ENCODE data around the gene ARHGAP6.

GRCh38 chrX:11380187-11380844, 285.4 kb downstream of the ARHGAP6 start:
- TF ChIP-seq CHD2 (IDR thresholded peaks at IDR 0.05; ENCODE audit: low read length, partially characterized antibody) (no peak), BCL3 (IDR thresholded peaks at IDR 0.05) (no peak), CTCF (IDR thresholded peaks at IDR 0.05) (no peak), CHD4 (IDR thresholded peaks at IDR 0.05; ENCODE audit: borderline replicate concordance) (no peak), RAD21 (conservative IDR thresholded peaks at IDR 0.05 in 1 of 2, IDR thresholded peaks at IDR 0.05 in 1 of 2) (no peak)

Measured in A549 (cell line).